HUES6 (cell line): Measurements from ENCODE around the gene DYNLRB1.
"Not testable (repeated sequence)": the region's sequence is repeated elsewhere in the genome, so short reads cannot be mapped to it uniquely, and the experiment has no call there.

Experiments used
- H3K27ac ChIP-seq: 2 replicates; pipeline ENCODE4 v1.7.0; 2013; ENCODE audit warnings: low read depth, mild to moderate bottlenecking, low read length, inconsistent platforms
- H3K27me3 ChIP-seq: 2 replicates; pipeline ENCODE4 v1.6.1; 2013; ENCODE audit warnings: low read length; ENCODE audit not compliant: control insufficient read depth, insufficient read depth
- H3K36me3 ChIP-seq: 2 replicates; pipeline ENCODE4 v1.6.1; 2013; ENCODE audit warnings: low read length; ENCODE audit not compliant: control insufficient read depth, insufficient read depth
- H3K4me1 ChIP-seq: 2 replicates; pipeline ENCODE4 v1.6.1; 2013; ENCODE audit warnings: low read length; ENCODE audit not compliant: control insufficient read depth, insufficient read depth
- H3K4me3 ChIP-seq: 2 replicates; pipeline ENCODE4 v1.5.1; 2013; ENCODE audit warnings: low read depth, low read length
- H3K9ac ChIP-seq: one replicate; pipeline ENCODE4 v1.6.1; 2013; ENCODE audit warnings: mild to moderate bottlenecking, low read length
- H3K9me3 ChIP-seq: 2 replicates; pipeline ENCODE4 v1.6.1; 2013; ENCODE audit warnings: low read depth, low read length; ENCODE audit not compliant: control insufficient read depth, insufficient read depth

DYNLRB1 gene

GRCh38 chr20:34516247-34517113, at the start of gene DYNLRB1:
Gene DYNLRB1, plus strand, starts transcription at chr20:34516422. Its CDS starts 37 bp downstream, at chr20:34516459.
- peak within 1 kb of the TSS; percentile 89 for H3K9ac ChIP-seq
- H3K9me3 ChIP-seq, result no peaks in the 10 kb centered on the region
- H3K4me1 ChIP-seq, result 0 out of 2 replicates have a peak, but pooled peaks cover 4% of the 10 kb centered on the region
- no peaks in the 10 kb centered on the region for H3K27me3 ChIP-seq
- peak within 1 kb of the TSS; percentile 84 for H3K27ac ChIP-seq
- peaks cover 7% of the 10 kb centered on the region; the same call in 1 of the 2 replicates for H3K36me3 ChIP-seq
- peak within 1 kb of the TSS; percentile 98 for H3K4me3 ChIP-seq

GRCh38 chr20:34468951-34469350, 47.3 kb upstream of the DYNLRB1 start:
- Histone ChIP-seq H3K27me3 (no peaks in the 10 kb centered on the region), H3K4me1 (no peaks in the 10 kb centered on the region), H3K27ac (no peak overlapping the region), H3K36me3 (peaks cover 35% of the 10 kb centered on the region), H3K4me3 (no peak overlapping the region), H3K9me3 (no peaks in the 10 kb centered on the region), H3K9ac (no peak overlapping the region)

GRCh38 chr20:34472246-34472925, 43.8 kb upstream of the DYNLRB1 start:
- no peaks in the 10 kb centered on the region for H3K27me3 ChIP-seq
- H3K4me1 ChIP-seq, result no peaks in the 10 kb centered on the region
- H3K27ac ChIP-seq, result no peak overlapping the region
- no peak overlapping the region for H3K9ac ChIP-seq
- 0 out of 2 replicates have a peak, but pooled peaks cover 2% of the 10 kb centered on the region for H3K9me3 ChIP-seq
- peaks cover 54% of the 10 kb centered on the region for H3K36me3 ChIP-seq
- no peak overlapping the region for H3K4me3 ChIP-seq

GRCh38 chr20:34473262-34473883, 42.8 kb upstream of the DYNLRB1 start:
- H3K4me1 ChIP-seq, result no peaks in the 10 kb centered on the region
- peaks cover 64% of the 10 kb centered on the region for H3K36me3 ChIP-seq
- no peak overlapping the region for H3K9ac ChIP-seq
- no peak overlapping the region for H3K4me3 ChIP-seq
- 0 out of 2 replicates have a peak, but pooled peaks cover 2% of the 10 kb centered on the region for H3K9me3 ChIP-seq
- no peaks in the 10 kb centered on the region for H3K27me3 ChIP-seq
- H3K27ac ChIP-seq, result no peak overlapping the region

- H3K4me3 ChIP-seq, result no peak overlapping the region
- H3K27ac ChIP-seq, result no peak overlapping the region
- no peaks in the 10 kb centered on the region for H3K27me3 ChIP-seq
- H3K9ac ChIP-seq, result no peak overlapping the region
- H3K9me3 ChIP-seq, result 0 out of 2 replicates have a peak, but pooled peaks cover 2% of the 10 kb centered on the region
- peaks cover 80% of the 10 kb centered on the region for H3K36me3 ChIP-seq
- H3K4me1 ChIP-seq, result no peaks in the 10 kb centered on the region
Observed at GRCh38 chr20:34475979-34476736, 40.1 kb upstream of the DYNLRB1 start.

- no peak overlapping the region for H3K27ac ChIP-seq
- H3K9me3 ChIP-seq, result peaks cover 13% of the 10 kb centered on the region; the same call in 1 of the 2 replicates
- no peak overlapping the region for H3K4me3 ChIP-seq
- H3K4me1 ChIP-seq, result no peaks in the 10 kb centered on the region
- no peaks in the 10 kb centered on the region for H3K27me3 ChIP-seq
- H3K9ac ChIP-seq, result no peak overlapping the region
- H3K36me3 ChIP-seq, result peaks cover 85% of the 10 kb centered on the region
Observed at GRCh38 chr20:34479627-34480026, 36.6 kb upstream of the DYNLRB1 start.

- H3K9me3 ChIP-seq, result peaks cover 11% of the 10 kb centered on the region; the same call in 1 of the 2 replicates
- peaks cover 80% of the 10 kb centered on the region for H3K36me3 ChIP-seq
- not testable (repeated sequence) for H3K4me1 ChIP-seq, H3K4me3 ChIP-seq, H3K27me3 ChIP-seq, H3K27ac ChIP-seq, H3K9ac ChIP-seq
Observed at GRCh38 chr20:34482154-34482553, 34.1 kb upstream of the DYNLRB1 start.

GRCh38 chr20:34483585-34484220, 32.5 kb upstream of the DYNLRB1 start:
- H3K4me1 ChIP-seq, H3K9ac ChIP-seq, H3K27me3 ChIP-seq, H3K27ac ChIP-seq, H3K4me3 ChIP-seq: not testable (repeated sequence)
- H3K36me3 ChIP-seq, result peaks cover 79% of the 10 kb centered on the region
- H3K9me3 ChIP-seq, result peaks cover 11% of the 10 kb centered on the region; the same call in 1 of the 2 replicates

GRCh38 chr20:34485068-34485634, 31.1 kb upstream of the DYNLRB1 start:
- no peaks in the 10 kb centered on the region for H3K27me3 ChIP-seq
- H3K27ac ChIP-seq, result no peak overlapping the region
- peaks cover 77% of the 10 kb centered on the region for H3K36me3 ChIP-seq
- no peaks in the 10 kb centered on the region for H3K4me1 ChIP-seq
- H3K9ac ChIP-seq, result no peak overlapping the region
- peaks cover 11% of the 10 kb centered on the region; the same call in 1 of the 2 replicates for H3K9me3 ChIP-seq
- no peak overlapping the region for H3K4me3 ChIP-seq
